H9 (cell line): ENCODE results near the gene RPL28. TPM values are rescaled to one million over a fixed set of nuclear protein-coding genes. Genes with fewer than 3 reads are reported as not detected.
"Not testable (repeated sequence)": the region's sequence is repeated elsewhere in the genome, so short reads cannot be mapped to it uniquely, and the experiment has no call there.

Experiments
- DNase-seq: peaks from one replicate; pipeline ENCODE4 v3.0.0-alpha.2; 2017
- H2AFZ ChIP-seq: one replicate; pipeline ENCODE4 v1.6.1; 2013; ENCODE audit warnings: mild to moderate bottlenecking, low read length, control low read depth, moderate library complexity
- H2AK5ac ChIP-seq: 2 replicates; pipeline ENCODE4 v1.6.1; 2013; ENCODE audit warnings: low read length, control low read depth, mixed read lengths; ENCODE audit not compliant: insufficient read length
- H2BK120ac ChIP-seq: one replicate; pipeline ENCODE4 v1.6.1; 2013; ENCODE audit warnings: low read depth, mild to moderate bottlenecking, low read length, control low read depth, inconsistent platforms; ENCODE audit not compliant: poor library complexity, severe bottlenecking
- H2BK12ac ChIP-seq: 2 replicates; pipeline ENCODE4 v1.6.1; 2013; ENCODE audit warnings: low read length, control low read depth, mixed read lengths, low read depth; ENCODE audit not compliant: insufficient read length
- H2BK15ac ChIP-seq: 2 replicates; pipeline ENCODE4 v1.6.1; 2013; ENCODE audit warnings: low read depth, low read length, control low read depth
- H2BK20ac ChIP-seq: one replicate; pipeline ENCODE4 v1.6.1; 2013; ENCODE audit warnings: low read depth, mild to moderate bottlenecking, low read length, control low read depth, inconsistent platforms; ENCODE audit not compliant: poor library complexity, severe bottlenecking
- H2BK5ac ChIP-seq: 2 replicates; pipeline ENCODE4 v1.6.1; 2013; ENCODE audit warnings: low read length, control low read depth, mixed read lengths; ENCODE audit not compliant: insufficient read length
- H3K14ac ChIP-seq: 2 replicates; pipeline ENCODE4 v1.6.1; 2013; ENCODE audit warnings: low read length, control low read depth; ENCODE audit not compliant: insufficient read depth
- H3K18ac ChIP-seq: 2 replicates; pipeline ENCODE4 v1.6.1; 2013; ENCODE audit warnings: low read depth, mild to moderate bottlenecking, mixed read lengths, low read length, control low read depth; ENCODE audit not compliant: insufficient read length
- H3K23ac ChIP-seq: 2 replicates; pipeline ENCODE4 v1.6.1; 2013; ENCODE audit warnings: low read length, control low read depth, mixed read lengths, low read depth; ENCODE audit not compliant: insufficient read length
- H3K23me2 ChIP-seq: 2 replicates; pipeline ENCODE4 v1.6.1; 2013; ENCODE audit warnings: low read depth, mild to moderate bottlenecking, mixed read lengths, low read length, control low read depth; ENCODE audit not compliant: insufficient read length, poor library complexity, severe bottlenecking
- H3K27ac ChIP-seq: 2 replicates; pipeline ENCODE4 v1.5.1; 2013; ENCODE audit warnings: low read length, control low read depth, mixed read lengths, low read depth; ENCODE audit not compliant: insufficient read length
- H3K27me3 ChIP-seq: 2 replicates; pipeline ENCODE4 v1.6.1; 2013; ENCODE audit warnings: low read length, control low read depth, inconsistent platforms; ENCODE audit not compliant: insufficient read depth
- H3K4ac ChIP-seq: 2 replicates; pipeline ENCODE4 v1.6.1; 2013; ENCODE audit warnings: low read depth, mild to moderate bottlenecking, control low read depth, inconsistent platforms, low read length, moderate library complexity
- H3K4me1 ChIP-seq: 2 replicates; pipeline ENCODE4 v1.6.1; 2013; ENCODE audit warnings: low read length, control low read depth, inconsistent platforms; ENCODE audit not compliant: insufficient read depth
- H3K4me2 ChIP-seq: 2 replicates; pipeline ENCODE4 v1.6.1; 2013; ENCODE audit warnings: low read length, control low read depth, mixed read lengths; ENCODE audit not compliant: insufficient read length, insufficient read depth
- H3K56ac ChIP-seq: 2 replicates; pipeline ENCODE4 v1.6.1; 2013; ENCODE audit warnings: low read depth, mild to moderate bottlenecking, mixed read lengths, low read length, control low read depth; ENCODE audit not compliant: insufficient read length
- H3K79me1 ChIP-seq: 2 replicates; pipeline ENCODE4 v1.6.1; 2013; ENCODE audit warnings: low read depth, mild to moderate bottlenecking, moderate library complexity, low read length, control low read depth, inconsistent platforms; ENCODE audit not compliant: insufficient read depth, poor library complexity, severe bottlenecking
- H3K79me2 ChIP-seq: 2 replicates; pipeline ENCODE4 v1.6.1; 2013; ENCODE audit warnings: low read length, control low read depth, inconsistent platforms; ENCODE audit not compliant: insufficient read depth
- H3K9ac ChIP-seq: 2 replicates; pipeline ENCODE4 v1.6.1; 2013; ENCODE audit warnings: low read length, control low read depth, mixed read lengths; ENCODE audit not compliant: insufficient read length; ENCODE audit errors: extremely low read depth
- H3K9me3 ChIP-seq: one replicate; pipeline ENCODE4 v1.6.1; 2013; ENCODE audit warnings: low read depth, low read length, inconsistent platforms; ENCODE audit not compliant: control insufficient read depth
- H3T11ph ChIP-seq: one replicate; pipeline ENCODE4 v1.6.1; 2013; ENCODE audit warnings: mild to moderate bottlenecking, low read length, control low read depth, inconsistent platforms
- H4K20me1 ChIP-seq: one replicate; pipeline ENCODE4 v1.6.1; 2013; ENCODE audit not compliant: control insufficient read depth, insufficient read length, insufficient read depth
- H4K5ac ChIP-seq: 2 replicates; pipeline ENCODE4 v1.6.1; 2013; ENCODE audit warnings: low read depth, mild to moderate bottlenecking, mixed read lengths, low read length, control low read depth; ENCODE audit not compliant: insufficient read length
- H4K8ac ChIP-seq: replicated peaks from 2 replicates; pipeline ENCODE4 v1.6.1; 2013; ENCODE audit warnings: low read length, control low read depth, mixed read lengths, low read depth; ENCODE audit not compliant: insufficient read length
- H4K91ac ChIP-seq: 2 replicates; pipeline ENCODE4 v1.6.1; 2013; ENCODE audit warnings: low read depth, mild to moderate bottlenecking, moderate library complexity, mixed read lengths, low read length, control low read depth; ENCODE audit not compliant: insufficient read length
- H3K27ac Mint-ChIP-seq, 3 experiments: 2 replicates in 2 of 3; 3 replicates in 1 of 3; pipeline ENCODE4 v1.8.0; 2020 to 2021; ENCODE audit warnings: mixed read lengths in 3 of 3, mild to moderate bottlenecking in 1 of 3, moderate library complexity in 1 of 3
- H3K27me3 Mint-ChIP-seq: 2 replicates; pipeline ENCODE4 v1.8.0; 2021; ENCODE audit warnings: low read depth, mild to moderate bottlenecking, moderate library complexity, mixed read lengths
- H3K36me3 Mint-ChIP-seq, 3 experiments: 2 replicates in 2 of 3; 3 replicates in 1 of 3; pipeline ENCODE4 v1.8.0; 2020 to 2021; ENCODE audit warnings: low read depth in 3 of 3, mixed read lengths in 3 of 3; ENCODE audit not compliant: insufficient read depth in 1 of 3
- H3K4me1 Mint-ChIP-seq, 2 experiments: 2 replicates each; pipeline ENCODE4 v1.8.0; 2020; ENCODE audit warnings: mixed read lengths in 2 of 2
- H3K4me3 Mint-ChIP-seq, 2 experiments: 2 replicates in 1 of 2; 3 replicates in 1 of 2; pipeline ENCODE4 v1.8.0; 2020 to 2021; ENCODE audit warnings: mild to moderate bottlenecking in 2 of 2, mixed read lengths in 2 of 2, moderate library complexity in 1 of 2
- H3K9me3 Mint-ChIP-seq, 2 experiments: 2 replicates in 1 of 2; 3 replicates in 1 of 2; pipeline ENCODE4 v1.8.0; 2020; ENCODE audit warnings: mild to moderate bottlenecking in 2 of 2, mixed read lengths in 2 of 2, moderate library complexity in 1 of 2
- WGBS: extraction: QIAGEN DNeasy Blood & Tissue Kit; methylation state at CpG from one replicate; pipeline ENCODE4 v1.1.7; 2013; ENCODE audit warnings: missing lambda C conversion rate, low lambda C conversion rate, mixed read lengths; ENCODE audit not compliant: insufficient read length; ENCODE audit errors: extremely low coverage; 5-methylcytosine and 5-hydroxymethylcytosine counted together
- total RNA-seq: library from RNA; stranded (reverse); gene quantifications from 2 replicates; pipeline ENCODE4 v1.2.1, GENCODE V29; 2021
- TF ChIP-seq, protein P1 (sequence below): fragments of 200-600 bp; sonication (generic); conservative IDR thresholded peaks from 3 replicates; pipeline ENCODE4 v1.8.0; 2021; ENCODE audit warnings: antibody characterized with exemption, mild to moderate bottlenecking

The RPL28 gene
- total RNA-seq, 1 experiment from 2014 or later, result 2,076 TPM

- Mint-ChIP-seq H3K27me3 (peaks cover 8% of the 10 kb centered on the region), H3K4me3 (peak overlapping the region in 1 of 2 experiments; percentile 34; a peak in 2 of 5 replicates), H3K27ac (peak overlapping the region in 2 of 3 experiments; percentile 52 to 96; a peak in 3 of 7 replicates), H3K9me3 (no peaks in the 10 kb centered on the region), H3K36me3 (peaks cover 32 to 48% (median 42%) of the 10 kb centered on the region in 3 experiments), H3K4me1 (peaks cover 9 to 26% of the 10 kb centered on the region in 2 experiments)
- Histone ChIP-seq H3K4me2 (no peak overlapping the region), H3T11ph (no peak overlapping the region), H3K18ac (no peak overlapping the region), H4K8ac (no peak overlapping the region), H3K23ac (no peak overlapping the region), H2BK20ac (no peak overlapping the region), H3K56ac (no peak overlapping the region), H3K4me1 (no peaks in the 10 kb centered on the region), H2BK12ac (no peak overlapping the region), H3K27ac (no peak overlapping the region), H3K9ac (no peak overlapping the region), H4K91ac (no peak overlapping the region), H2BK15ac (no peak overlapping the region), H3K14ac (no peak overlapping the region), H3K4ac (no peak overlapping the region), H2AFZ (no peak overlapping the region), H4K5ac (no peak overlapping the region), H2AK5ac (no peak overlapping the region), H3K9me3 (no peaks in the 10 kb centered on the region), H3K27me3 (no peaks in the 10 kb centered on the region), H2BK5ac (no peak overlapping the region), H3K23me2 (no peaks in the 10 kb centered on the region), H3K79me2 (peaks cover 2% of the 10 kb centered on the region; the same call in 1 of the 2 replicates), H4K20me1 (no peaks in the 10 kb centered on the region), H3K79me1 (no peaks in the 10 kb centered on the region), H2BK120ac (no peak overlapping the region)
- no peak for DNase-seq
- TF ChIP-seq, protein P1, sequence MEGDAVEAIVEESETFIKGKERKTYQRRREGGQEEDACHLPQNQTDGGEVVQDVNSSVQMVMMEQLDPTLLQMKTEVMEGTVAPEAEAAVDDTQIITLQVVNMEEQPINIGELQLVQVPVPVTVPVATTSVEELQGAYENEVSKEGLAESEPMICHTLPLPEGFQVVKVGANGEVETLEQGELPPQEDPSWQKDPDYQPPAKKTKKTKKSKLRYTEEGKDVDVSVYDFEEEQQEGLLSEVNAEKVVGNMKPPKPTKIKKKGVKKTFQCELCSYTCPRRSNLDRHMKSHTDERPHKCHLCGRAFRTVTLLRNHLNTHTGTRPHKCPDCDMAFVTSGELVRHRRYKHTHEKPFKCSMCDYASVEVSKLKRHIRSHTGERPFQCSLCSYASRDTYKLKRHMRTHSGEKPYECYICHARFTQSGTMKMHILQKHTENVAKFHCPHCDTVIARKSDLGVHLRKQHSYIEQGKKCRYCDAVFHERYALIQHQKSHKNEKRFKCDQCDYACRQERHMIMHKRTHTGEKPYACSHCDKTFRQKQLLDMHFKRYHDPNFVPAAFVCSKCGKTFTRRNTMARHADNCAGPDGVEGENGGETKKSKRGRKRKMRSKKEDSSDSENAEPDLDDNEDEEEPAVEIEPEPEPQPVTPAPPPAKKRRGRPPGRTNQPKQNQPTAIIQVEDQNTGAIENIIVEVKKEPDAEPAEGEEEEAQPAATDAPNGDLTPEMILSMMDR, result no peak
- WGBS, result no CpG with 5 or more reads among the region's 14 CpGs
Observed at GRCh38 chr19:55400281-55401087, 14.8 kb downstream of the RPL28 start.

GRCh38 chr19:55401390-55401789 lies 15.7 kb downstream of the RPL28 start:
- H2BK15ac ChIP-seq, H3K27ac ChIP-seq, H4K5ac ChIP-seq, H3K4ac ChIP-seq, H3K9ac ChIP-seq, H3T11ph ChIP-seq, H3K4me2 ChIP-seq, H3K14ac ChIP-seq, H3K4me3 Mint-ChIP-seq, H3K27me3 ChIP-seq, H3K56ac ChIP-seq, H2BK12ac ChIP-seq, H2AFZ ChIP-seq, H2BK5ac ChIP-seq, H2BK120ac ChIP-seq, H4K8ac ChIP-seq, H3K18ac ChIP-seq, H4K91ac ChIP-seq, H3K23me2 ChIP-seq, H2BK20ac ChIP-seq, H2AK5ac ChIP-seq, H3K9me3 ChIP-seq, H4K20me1 ChIP-seq, H3K79me2 ChIP-seq, H3K27me3 Mint-ChIP-seq, H3K9me3 Mint-ChIP-seq, DNase-seq, H3K23ac ChIP-seq, H3K79me1 ChIP-seq, H3K4me1 ChIP-seq: not testable (repeated sequence)
- Mint-ChIP-seq H3K36me3 (peaks cover 41 to 57% (median 51%) of the 10 kb centered on the region in 3 experiments), H3K27ac (peak overlapping the region in 1 of 3 experiments; percentile 92; a peak in 2 of 7 replicates), H3K4me1 (peaks cover 18 to 35% of the 10 kb centered on the region in 2 experiments)
- WGBS, result no CpG with 5 or more reads among the region's 28 CpGs
